ENCODE measurements around the gene WWOX. TPM values are rescaled to one million over a fixed set of nuclear protein-coding genes. Genes with fewer than 3 reads are reported as not detected.

WWOX gene
- total RNA-seq, 1 donor from 2014 or later, result 29.6 TPM

GRCh38 chr16:78428193-78428592, 328.7 kb downstream of the WWOX start:
- DNase-seq (ENCODE audit: low read depth), result no peak
- TF ChIP-seq CTCF (conservative IDR thresholded peaks at IDR 0.05; ENCODE audit: low read depth, low read length), result no peak
- H3K4me3 ChIP-seq (ENCODE audit: low read depth, low read length), result no peak overlapping the region

- TF ChIP-seq CTCF (conservative IDR thresholded peaks at IDR 0.05; ENCODE audit: low read depth, low read length), result no peak
- DNase-seq (ENCODE audit: low read depth), result no peak
- no peak overlapping the region for H3K4me3 ChIP-seq (ENCODE audit: low read depth, low read length)
These were observed 330.8 kb downstream of the WWOX start for GRCh38 chr16:78430281-78430680.

- no peak overlapping the region for H3K4me3 ChIP-seq (ENCODE audit: low read depth, low read length)
- TF ChIP-seq CTCF (conservative IDR thresholded peaks at IDR 0.05; ENCODE audit: low read depth, low read length), result no peak
- no peak for DNase-seq (ENCODE audit: low read depth)
These were observed 331.7 kb downstream of the WWOX start for GRCh38 chr16:78431004-78431670.

- DNase-seq (ENCODE audit: low read depth), result no peak
- TF ChIP-seq CTCF (conservative IDR thresholded peaks at IDR 0.05; ENCODE audit: low read depth, low read length), result no peak
These were observed 332.2 kb downstream of the WWOX start for GRCh38 chr16:78431701-78432100.

GRCh38 chr16:78432451-78432850, 333.0 kb downstream of the WWOX start:
- H3K4me3 ChIP-seq (ENCODE audit: low read depth, low read length), result no peak overlapping the region
- TF ChIP-seq CTCF (conservative IDR thresholded peaks at IDR 0.05; ENCODE audit: low read depth, low read length), result no peak
- no peak for DNase-seq (ENCODE audit: low read depth)

More at GRCh38 chr16:78431701-78432100, 332.2 kb downstream of the WWOX start:
- H3K4me3 ChIP-seq (ENCODE audit: low read depth, low read length), result no peak overlapping the region

- TF ChIP-seq CTCF (conservative IDR thresholded peaks at IDR 0.05; ENCODE audit: low read depth, low read length), result no peak
These were observed 333.7 kb downstream of the WWOX start for GRCh38 chr16:78433116-78433515.

GRCh38 chr16:78434401-78434800, 334.9 kb downstream of the WWOX start:
- no peak for TF ChIP-seq CTCF (conservative IDR thresholded peaks at IDR 0.05; ENCODE audit: low read depth, low read length)
- H3K4me3 ChIP-seq (ENCODE audit: low read depth, low read length), result no peak overlapping the region
- peak; percentile 39 for DNase-seq (ENCODE audit: low read depth)

More at GRCh38 chr16:78433116-78433515, 333.7 kb downstream of the WWOX start:
- no peak overlapping the region for H3K4me3 ChIP-seq (ENCODE audit: low read depth, low read length)
- DNase-seq (ENCODE audit: low read depth), result no peak

Data from epithelial cell of proximal tubule (primary cell).